Measurements from ENCODE around the gene ITFG1. TPM values are rescaled to one million over a fixed set of nuclear protein-coding genes. Genes with fewer than 3 reads are reported as not detected.
A peak's percentile ranks its signal among the peaks of the same experiment; 100 is the strongest.

ITFG1 gene
- total and polyA plus RNA-seq, 2 of the 13 experiments (the other 11 are each of a cell fraction or from before 2014, with no cell fraction given): 74.5 to 150 TPM

DNA sequence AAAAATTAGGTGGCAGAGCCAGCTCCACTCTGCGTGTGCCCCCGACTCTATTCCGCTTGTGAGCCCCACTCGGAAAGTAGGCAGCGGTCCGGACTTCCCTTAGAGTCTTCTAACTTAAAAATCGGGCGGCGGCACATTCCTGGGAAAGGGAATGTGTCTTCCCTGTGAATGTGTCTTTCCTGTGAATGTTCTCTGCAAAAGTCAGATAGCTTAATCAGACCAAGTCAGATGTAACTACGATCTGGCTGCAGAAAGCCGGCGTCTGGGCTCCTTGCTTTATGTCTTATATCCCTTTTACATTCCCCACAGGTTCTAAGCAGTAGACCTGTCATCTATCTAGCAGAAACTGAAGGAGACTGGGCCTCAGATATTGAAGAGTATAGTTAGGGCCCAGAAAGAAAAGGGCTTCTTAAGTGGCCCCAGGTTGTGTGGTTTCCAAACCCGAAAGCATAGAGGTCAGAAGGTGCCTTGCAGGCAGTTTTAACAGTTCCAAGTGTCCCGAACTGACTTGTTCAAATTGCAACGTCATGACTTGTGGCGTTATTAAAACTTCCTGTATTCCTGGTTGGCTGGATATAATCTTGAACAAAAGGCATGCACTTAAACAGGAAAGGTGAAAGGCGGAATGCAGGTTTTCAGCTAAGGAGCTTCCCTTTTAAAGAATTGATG, 869 bp upstream of the ITFG1 start:
- no peak for FAIRE-seq
- TF ChIP-seq NR2F6 (IDR thresholded peaks at IDR 0.05) (peak; percentile 35; the same call in 1 of the 2 replicates), NR2F6 (CRISPR knock-in tag; IDR thresholded peaks at IDR 0.05) (no peak), DNMT3B (CRISPR knock-in tag; conservative IDR thresholded peaks at IDR 0.05) (peak; percentile 55; the same call in 1 of the 2 replicates), ZNF777 (CRISPR knock-in tag; IDR thresholded peaks at IDR 0.05) (peak; percentile 3; the same call in 1 of the 2 replicates), GATA4 (IDR thresholded peaks at IDR 0.05; ENCODE audit: borderline replicate concordance, low read depth) (0 out of 2 replicates have a peak, but pooled peaks have one; percentile 4), ZNF317 (CRISPR knock-in tag; IDR thresholded peaks at IDR 0.05) (0 out of 2 replicates have a peak, but pooled peaks have one; percentile 4), SOX5 (CRISPR knock-in tag; IDR thresholded peaks at IDR 0.05; ENCODE audit: borderline replicate concordance) (0 out of 2 replicates have a peak, but pooled peaks have one; percentile 8), SMC3 (IDR thresholded peaks at IDR 0.05; ENCODE audit: low read length) (0 out of 2 replicates have a peak, but pooled peaks have one; percentile 4), CREB1 (IDR thresholded peaks at IDR 0.05) (peak; percentile 64), CREB1 (CRISPR knock-in tag; IDR thresholded peaks at IDR 0.05) (no peak; the same call in 1 of the 2 replicates), KDM6A (CRISPR knock-in tag; IDR thresholded peaks at IDR 0.05; ENCODE audit: low read depth) (no peak), RXRA (CRISPR knock-in tag; IDR thresholded peaks at IDR 0.05) (no peak), ZNF605 (CRISPR knock-in tag; IDR thresholded peaks at IDR 0.05) (0 out of 2 replicates have a peak, but pooled peaks have one; percentile 17), NCOA1 (CRISPR knock-in tag; IDR thresholded peaks at IDR 0.05) (no peak), ZNF430 (CRISPR knock-in tag; IDR thresholded peaks at IDR 0.05) (0 out of 2 replicates have a peak, but pooled peaks have one; percentile 0), ZNF484 (CRISPR knock-in tag; IDR thresholded peaks at IDR 0.05; ENCODE audit: borderline replicate concordance, low read depth) (no peak)
- TF ChIP-seq, protein P1, sequence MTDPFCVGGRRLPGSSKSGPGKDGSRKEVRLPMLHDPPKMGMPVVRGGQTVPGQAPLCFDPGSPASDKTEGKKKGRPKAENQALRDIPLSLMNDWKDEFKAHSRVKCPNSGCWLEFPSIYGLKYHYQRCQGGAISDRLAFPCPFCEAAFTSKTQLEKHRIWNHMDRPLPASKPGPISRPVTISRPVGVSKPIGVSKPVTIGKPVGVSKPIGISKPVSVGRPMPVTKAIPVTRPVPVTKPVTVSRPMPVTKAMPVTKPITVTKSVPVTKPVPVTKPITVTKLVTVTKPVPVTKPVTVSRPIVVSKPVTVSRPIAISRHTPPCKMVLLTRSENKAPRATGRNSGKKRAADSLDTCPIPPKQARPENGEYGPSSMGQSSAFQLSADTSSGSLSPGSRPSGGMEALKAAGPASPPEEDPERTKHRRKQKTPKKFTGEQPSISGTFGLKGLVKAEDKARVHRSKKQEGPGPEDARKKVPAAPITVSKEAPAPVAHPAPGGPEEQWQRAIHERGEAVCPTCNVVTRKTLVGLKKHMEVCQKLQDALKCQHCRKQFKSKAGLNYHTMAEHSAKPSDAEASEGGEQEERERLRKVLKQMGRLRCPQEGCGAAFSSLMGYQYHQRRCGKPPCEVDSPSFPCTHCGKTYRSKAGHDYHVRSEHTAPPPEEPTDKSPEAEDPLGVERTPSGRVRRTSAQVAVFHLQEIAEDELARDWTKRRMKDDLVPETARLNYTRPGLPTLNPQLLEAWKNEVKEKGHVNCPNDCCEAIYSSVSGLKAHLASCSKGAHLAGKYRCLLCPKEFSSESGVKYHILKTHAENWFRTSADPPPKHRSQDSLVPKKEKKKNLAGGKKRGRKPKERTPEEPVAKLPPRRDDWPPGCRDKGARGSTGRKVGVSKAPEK (CRISPR knock-in tag; IDR thresholded peaks at IDR 0.05; ENCODE audit: borderline replicate concordance): 0 out of 2 replicates have a peak, but pooled peaks have one; percentile 13
- TF ChIP-seq, protein P2, sequence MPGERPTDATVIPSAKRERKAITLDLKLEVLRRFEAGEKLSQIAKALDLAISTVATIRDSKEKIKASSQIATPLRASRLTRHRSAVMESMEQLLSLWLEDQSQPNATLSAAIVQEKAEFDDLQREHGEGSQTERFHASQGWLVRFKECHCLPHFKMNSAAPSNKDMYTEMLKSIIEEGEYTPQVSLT (CRISPR knock-in tag; IDR thresholded peaks at IDR 0.05; ENCODE audit: borderline replicate concordance, low read depth): no peak
- TF ChIP-seq, protein P3, sequence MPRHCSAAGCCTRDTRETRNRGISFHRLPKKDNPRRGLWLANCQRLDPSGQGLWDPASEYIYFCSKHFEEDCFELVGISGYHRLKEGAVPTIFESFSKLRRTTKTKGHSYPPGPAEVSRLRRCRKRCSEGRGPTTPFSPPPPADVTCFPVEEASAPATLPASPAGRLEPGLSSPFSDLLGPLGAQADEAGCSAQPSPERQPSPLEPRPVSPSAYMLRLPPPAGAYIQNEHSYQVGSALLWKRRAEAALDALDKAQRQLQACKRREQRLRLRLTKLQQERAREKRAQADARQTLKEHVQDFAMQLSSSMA (CRISPR knock-in tag; IDR thresholded peaks at IDR 0.05): peak; percentile 7; the same call in 1 of the 2 replicates
- TF ChIP-seq, protein P4, sequence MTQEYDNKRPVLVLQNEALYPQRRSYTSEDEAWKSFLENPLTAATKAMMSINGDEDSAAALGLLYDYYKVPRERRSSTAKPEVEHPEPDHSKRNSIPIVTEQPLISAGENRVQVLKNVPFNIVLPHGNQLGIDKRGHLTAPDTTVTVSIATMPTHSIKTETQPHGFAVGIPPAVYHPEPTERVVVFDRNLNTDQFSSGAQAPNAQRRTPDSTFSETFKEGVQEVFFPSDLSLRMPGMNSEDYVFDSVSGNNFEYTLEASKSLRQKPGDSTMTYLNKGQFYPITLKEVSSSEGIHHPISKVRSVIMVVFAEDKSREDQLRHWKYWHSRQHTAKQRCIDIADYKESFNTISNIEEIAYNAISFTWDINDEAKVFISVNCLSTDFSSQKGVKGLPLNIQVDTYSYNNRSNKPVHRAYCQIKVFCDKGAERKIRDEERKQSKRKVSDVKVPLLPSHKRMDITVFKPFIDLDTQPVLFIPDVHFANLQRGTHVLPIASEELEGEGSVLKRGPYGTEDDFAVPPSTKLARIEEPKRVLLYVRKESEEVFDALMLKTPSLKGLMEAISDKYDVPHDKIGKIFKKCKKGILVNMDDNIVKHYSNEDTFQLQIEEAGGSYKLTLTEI (CRISPR knock-in tag; conservative IDR thresholded peaks at IDR 0.05): no peak

More for the DNA sequence above, 869 bp upstream of the ITFG1 start:
- H2AFZ ChIP-seq (ENCODE audit: low read length): peak overlapping the region; percentile 34
- DNase-seq (ENCODE audit: low spot score) (peak; percentile 68), ATAC-seq (peak; percentile 47)
- H3K9me3 ChIP-seq (ENCODE audit: low read length): no peaks in the 10 kb centered on the region
- in situ Hi-C loops (cut with HindIII; ENCODE audit: extremely low pct_ligation_motif_present, low pct_unique_long_range_greater_than_20kb): no loop called here
- no peaks in the 10 kb centered on the region; a peak in 1 of 5 replicates for H3K27me3 ChIP-seq (ENCODE audit: control insufficient read depth in 1 of 2, insufficient read depth in 2 of 2, low read length in 2 of 2)
- H3K4me3 ChIP-seq (replicated peaks in 1 of 3; ENCODE audit: insufficient read depth in 1 of 3, low read depth in 2 of 3, low read length in 3 of 3): peak overlapping the region; percentile 82 to 100 (median 99)
- H3K27ac ChIP-seq (ENCODE audit: extremely low read length, insufficient read depth, low read length): peak overlapping the region; percentile 99
- peak overlapping the region; percentile 67 for H3K4me2 ChIP-seq (ENCODE audit: low read depth, low read length)
- BruUV-seq (replicated peaks): no TSS peak
- H3K79me2 ChIP-seq (ENCODE audit: insufficient read depth, low read length): peaks cover 46% of the 10 kb centered on the region
- intact Hi-C loops (cut with micrococcal nuclease; ENCODE audit: unreplicated experiment): loop anchor here (2.0 to 5.0 kb wide), 2 partner anchors 37 to 319 kb away; partner anchors contain the start of gene NETO2
- H3K9ac ChIP-seq (ENCODE audit: insufficient read depth, low read depth, low read length): peak overlapping the region; percentile 92
- CTCF ChIA-PET (ENCODE audit: low intra/inter-chr PET ratio, low total read pairs): no interaction called here
- POLR2A ChIA-PET: interaction anchor here (0.8 to 6.2 kb wide), 16 partner anchors 9 to 195 kb away, joined by 3 to 37 read pairs (median 10); no protein-coding TSS in a partner anchor
- under 1% methylated on average over 17 of the region's 17 CpGs for WGBS (ENCODE audit: low lambda C conversion rate)
- no peaks in the 10 kb centered on the region for H4K20me1 ChIP-seq (ENCODE audit: insufficient read depth, low read length)
- H3K4me1 ChIP-seq (ENCODE audit: insufficient read depth, low read length): peaks cover 67% of the 10 kb centered on the region
- peaks cover 0 to 5% of the 10 kb centered on the region in 2 experiments; a peak in 1 of 5 replicates for H3K36me3 ChIP-seq (replicated peaks in 1 of 2; ENCODE audit: control insufficient read depth in 1 of 2, insufficient read depth in 2 of 2, low read length in 2 of 2)

All from HepG2 (cell line).